Trophoblast cell (in vitro differentiated cells and primary cell): Measurements from ENCODE around the gene TBC1D12.
A peak's percentile ranks its signal among the peaks of the same experiment; 100 is the strongest.

ENCODE experiments used
- DNase-seq, 2 donors: peaks; one replicate each; pipeline ENCODE4 v3.0.0-alpha.2; 2016
- H2AFZ ChIP-seq: 2 replicates; pipeline ENCODE4 v1.6.1; 2013; ENCODE audit warnings: low read length, moderate library complexity, mild to moderate bottlenecking; ENCODE audit not compliant: insufficient read depth, poor library complexity
- H2AK5ac ChIP-seq: 2 replicates; pipeline ENCODE4 v1.6.1; 2013; ENCODE audit warnings: mild to moderate bottlenecking, low read length
- H2BK120ac ChIP-seq: 2 replicates; pipeline ENCODE4 v1.6.1; 2013; ENCODE audit warnings: low read length, mild to moderate bottlenecking, moderate library complexity; ENCODE audit not compliant: insufficient read depth, poor library complexity
- H2BK12ac ChIP-seq: 2 replicates; pipeline ENCODE4 v1.6.1; 2013; ENCODE audit warnings: mild to moderate bottlenecking, low read length, moderate library complexity
- H2BK5ac ChIP-seq: 2 replicates; pipeline ENCODE4 v1.6.1; 2013; ENCODE audit warnings: low read length, low read depth, moderate library complexity, mild to moderate bottlenecking; ENCODE audit not compliant: poor library complexity
- H3K14ac ChIP-seq: 2 replicates; pipeline ENCODE4 v1.6.1; 2013; ENCODE audit warnings: mild to moderate bottlenecking, low read length
- H3K18ac ChIP-seq: 2 replicates; pipeline ENCODE4 v1.6.1; 2013; ENCODE audit warnings: mild to moderate bottlenecking, low read length
- H3K23ac ChIP-seq: 2 replicates; pipeline ENCODE4 v1.6.1; 2013; ENCODE audit warnings: low read length
- H3K27ac ChIP-seq: 2 replicates; pipeline ENCODE4 v1.5.1; 2013; ENCODE audit warnings: low read depth, mild to moderate bottlenecking, inconsistent platforms, low read length, moderate library complexity
- H3K27me3 ChIP-seq: 2 replicates; pipeline ENCODE4 v1.6.1; 2013; ENCODE audit warnings: inconsistent platforms, mild to moderate bottlenecking, low read length, moderate library complexity; ENCODE audit not compliant: insufficient read depth
- H3K36me3 ChIP-seq, 2 experiments: 1 replicate in 1 of 2; 2 replicates in 1 of 2; pipeline ENCODE4 v1.6.1; 2013; ENCODE audit warnings: low read length in 2 of 2, mild to moderate bottlenecking in 2 of 2, moderate library complexity in 1 of 2; ENCODE audit not compliant: insufficient read depth in 2 of 2, control insufficient read depth in 1 of 2
- H3K4ac ChIP-seq: 2 replicates; pipeline ENCODE4 v1.6.1; 2013; ENCODE audit warnings: low read depth, mild to moderate bottlenecking, low read length, moderate library complexity
- H3K4me1 ChIP-seq, 2 experiments: 1 replicate in 1 of 2; 2 replicates in 1 of 2; pipeline ENCODE4 v1.6.1; 2013; ENCODE audit warnings: low read length in 2 of 2, mild to moderate bottlenecking in 2 of 2, moderate library complexity in 1 of 2; ENCODE audit not compliant: insufficient read depth in 2 of 2, control insufficient read depth in 1 of 2
- H3K4me2 ChIP-seq: 2 replicates; pipeline ENCODE4 v1.6.1; 2013; ENCODE audit warnings: inconsistent platforms, mild to moderate bottlenecking, low read length, moderate library complexity
- H3K4me3 ChIP-seq: 2 replicates; pipeline ENCODE4 v1.5.1; 2013; ENCODE audit warnings: mild to moderate bottlenecking, low read depth, low read length, inconsistent platforms
- H3K79me1 ChIP-seq: one replicate; pipeline ENCODE4 v1.6.1; 2013; ENCODE audit warnings: low read length
- H3K79me2 ChIP-seq: 2 replicates; pipeline ENCODE4 v1.6.1; 2013; ENCODE audit warnings: low read length, mild to moderate bottlenecking; ENCODE audit not compliant: control insufficient read depth, insufficient read depth, poor library complexity
- H3K9ac ChIP-seq: 2 replicates; pipeline ENCODE4 v1.6.1; 2013; ENCODE audit warnings: mild to moderate bottlenecking, low read length
- H3K9me3 ChIP-seq: 2 replicates; pipeline ENCODE4 v1.6.1; 2013; ENCODE audit warnings: low read depth, mild to moderate bottlenecking, control low read depth, inconsistent platforms, low read length; ENCODE audit not compliant: insufficient read depth
- H4K12ac ChIP-seq: 2 replicates; pipeline ENCODE4 v1.6.1; 2013; ENCODE audit warnings: low read depth, mild to moderate bottlenecking, low read length, moderate library complexity
- H4K8ac ChIP-seq: 2 replicates; pipeline ENCODE4 v1.6.1; 2013; ENCODE audit warnings: low read depth, mild to moderate bottlenecking, low read length, moderate library complexity
- H4K91ac ChIP-seq: one replicate; pipeline ENCODE4 v1.6.1; 2013; ENCODE audit warnings: low read depth, mild to moderate bottlenecking, low read length, moderate library complexity
- WGBS: extraction: QIAGEN DNeasy Blood & Tissue Kit; methylation state at CpG from one replicate; pipeline ENCODE4 v1.1.7; 2013; ENCODE audit warnings: missing lambda C conversion rate; ENCODE audit not compliant: insufficient read length, insufficient coverage; ENCODE audit errors: extremely low coverage; 5-methylcytosine and 5-hydroxymethylcytosine counted together

The TBC1D12 gene

GRCh38 chr10:94405406-94405805 is 3.1 kb downstream of the TBC1D12 start:
- H3K79me1 ChIP-seq = peaks cover 10% of the 10 kb centered on the region
- H3K23ac ChIP-seq = no peak overlapping the region
- no peak overlapping the region for H4K12ac ChIP-seq
- no peak overlapping the region for H4K8ac ChIP-seq
- DNase-seq = no peak
- H3K27ac ChIP-seq = no peak overlapping the region
- no peaks in the 10 kb centered on the region for H3K9me3 ChIP-seq
- H3K4me3 ChIP-seq = no peak overlapping the region
- H3K18ac ChIP-seq = no peak overlapping the region
- H3K4me2 ChIP-seq = no peak overlapping the region
- no peak overlapping the region for H3K14ac ChIP-seq
- H3K4me1 ChIP-seq = no peaks in the 10 kb centered on the region
- no peaks in the 10 kb centered on the region for H3K27me3 ChIP-seq
- H2AFZ ChIP-seq = no peak overlapping the region
- H4K91ac ChIP-seq = no peak overlapping the region
- no peak overlapping the region for H3K4ac ChIP-seq
- H3K36me3 ChIP-seq = no peaks in the 10 kb centered on the region
- no peak overlapping the region for H2BK120ac ChIP-seq
- peaks cover 11% of the 10 kb centered on the region for H3K79me2 ChIP-seq
- no peak overlapping the region for H2BK12ac ChIP-seq
- no peak overlapping the region for H3K9ac ChIP-seq
- H2AK5ac ChIP-seq = no peak overlapping the region
- no peak overlapping the region for H2BK5ac ChIP-seq

- no peak overlapping the region for H3K23ac ChIP-seq
- H3K9me3 ChIP-seq = no peaks in the 10 kb centered on the region
- H3K36me3 ChIP-seq = no peaks in the 10 kb centered on the region
- no peak overlapping the region for H3K4ac ChIP-seq
- H3K79me2 ChIP-seq = peaks cover 8% of the 10 kb centered on the region
- no peak overlapping the region for H3K14ac ChIP-seq
- no peak overlapping the region for H2AFZ ChIP-seq
- H3K79me1 ChIP-seq = peaks cover 6% of the 10 kb centered on the region
- no peak overlapping the region for H4K91ac ChIP-seq
- H3K27ac ChIP-seq = no peak overlapping the region
- H3K4me1 ChIP-seq = no peaks in the 10 kb centered on the region
- no peak overlapping the region for H2AK5ac ChIP-seq
- H2BK120ac ChIP-seq = no peak overlapping the region
- H2BK12ac ChIP-seq = no peak overlapping the region
- no peak overlapping the region for H2BK5ac ChIP-seq
- H3K9ac ChIP-seq = no peak overlapping the region
- H4K8ac ChIP-seq = no peak overlapping the region
- peak in 1 of 2 donors; percentile 15 for DNase-seq
- H3K4me3 ChIP-seq = no peak overlapping the region
- no peak overlapping the region for H3K4me2 ChIP-seq
- H3K18ac ChIP-seq = no peak overlapping the region
- no peak overlapping the region for H4K12ac ChIP-seq
- no CpG with 5 or more reads among the region's 3 CpGs for WGBS
- no peaks in the 10 kb centered on the region for H3K27me3 ChIP-seq
These were observed 5.3 kb downstream of the TBC1D12 start for GRCh38 chr10:94407668-94408067.

GRCh38 chr10:94409021-94409657 is 6.8 kb downstream of the TBC1D12 start:
- no peaks in the 10 kb centered on the region for H3K9me3 ChIP-seq
- no peak overlapping the region for H3K4me2 ChIP-seq
- no peak overlapping the region for H3K27ac ChIP-seq
- no peak overlapping the region for H4K91ac ChIP-seq
- no peaks in the 10 kb centered on the region for H3K4me1 ChIP-seq
- no peaks in the 10 kb centered on the region for H3K36me3 ChIP-seq
- no peak overlapping the region for H2BK5ac ChIP-seq
- no peak overlapping the region for H4K12ac ChIP-seq
- no peaks in the 10 kb centered on the region for H3K79me2 ChIP-seq
- H3K14ac ChIP-seq = no peak overlapping the region
- H3K23ac ChIP-seq = no peak overlapping the region
- H3K18ac ChIP-seq = no peak overlapping the region
- no peaks in the 10 kb centered on the region for H3K27me3 ChIP-seq
- WGBS = no CpG with 5 or more reads among the region's 7 CpGs
- H2BK12ac ChIP-seq = no peak overlapping the region
- H2AK5ac ChIP-seq = no peak overlapping the region
- H2BK120ac ChIP-seq = no peak overlapping the region
- H3K79me1 ChIP-seq = no peaks in the 10 kb centered on the region
- no peak overlapping the region for H3K4me3 ChIP-seq
- no peak overlapping the region for H3K4ac ChIP-seq
- H2AFZ ChIP-seq = no peak overlapping the region
- H3K9ac ChIP-seq = no peak overlapping the region
- DNase-seq = peak in 1 of 2 donors; percentile 18
- H4K8ac ChIP-seq = no peak overlapping the region

- no peak for DNase-seq
- Histone ChIP-seq H3K9ac (no peak overlapping the region), H3K79me2 (no peaks in the 10 kb centered on the region), H2AK5ac (no peak overlapping the region), H2BK12ac (no peak overlapping the region), H3K4me2 (no peak overlapping the region), H3K27ac (no peak overlapping the region), H4K8ac (no peak overlapping the region), H2AFZ (no peak overlapping the region), H3K14ac (no peak overlapping the region), H3K4ac (no peak overlapping the region), H4K12ac (no peak overlapping the region), H3K23ac (no peak overlapping the region), H3K4me3 (no peak overlapping the region), H3K79me1 (no peaks in the 10 kb centered on the region), H3K18ac (no peak overlapping the region), H3K36me3 (no peaks in the 10 kb centered on the region), H2BK5ac (no peak overlapping the region), H3K4me1 (no peaks in the 10 kb centered on the region), H3K27me3 (no peaks in the 10 kb centered on the region), H3K9me3 (no peaks in the 10 kb centered on the region), H2BK120ac (no peak overlapping the region), H4K91ac (no peak overlapping the region)
- WGBS = 100% methylated on average over 1 of the region's 3 CpGs
These were observed 9.0 kb downstream of the TBC1D12 start for GRCh38 chr10:94411304-94411703.
